A549 (cell line): ENCODE results near the gene TMEM86B.

ENCODE experiments used
- CEBPB ChIP-seq, 2 experiments: fragments of >200 bp in 1 of 2; sonication (Bioruptor Twin) in 1 of 2; formaldehyde crosslinking in 1 of 2; IDR thresholded peaks; 2 replicates each; pipeline ENCODE4 v1.6.1; 2012 to 2016
- CTCF ChIP-seq: fragments of >200 bp; sonication (Bioruptor Twin); formaldehyde crosslinking; IDR thresholded peaks from 3 replicates; pipeline ENCODE4 v1.5.1; 2016
- ELK1 ChIP-seq: fragments of 150-350 bp; IDR thresholded peaks from 2 replicates; pipeline ENCODE4 v1.6.1; 2014; ENCODE audit warnings: low read depth, mild to moderate bottlenecking, low read length
- EP300 ChIP-seq, 2 experiments: fragments of >200 bp; sonication (Bioruptor Twin); formaldehyde crosslinking; IDR thresholded peaks; 2 replicates in 1 of 2; 3 replicates in 1 of 2; pipeline ENCODE4 v1.6.1; 2016 to 2017
- HOXA7 ChIP-seq: fragments of 250-450 bp; sonication (Bioruptor Pico); IDR thresholded peaks from 2 replicates; pipeline ENCODE4 v1.5.0; 2020; ENCODE audit warnings: mild to moderate bottlenecking, moderate library complexity
- HOXB5 ChIP-seq: fragments of 250-450 bp; sonication (Bioruptor Pico); IDR thresholded peaks from 2 replicates; pipeline ENCODE4 v1.5.0; 2020; ENCODE audit warnings: mild to moderate bottlenecking, moderate library complexity
- JUNB ChIP-seq: fragments of >200 bp; sonication (Bioruptor Twin); formaldehyde crosslinking; IDR thresholded peaks from 2 replicates; pipeline ENCODE4 v1.6.1; 2016
- MAFK ChIP-seq: fragments of 450-650 bp; IDR thresholded peaks from 2 replicates; pipeline ENCODE4 v1.6.1; 2014; ENCODE audit not compliant: partially characterized antibody
- MAX ChIP-seq: IDR thresholded peaks from 2 replicates; pipeline ENCODE4 v1.6.1; 2012
- NPAS2 ChIP-seq: fragments of 250-450 bp; sonication (Bioruptor Pico); IDR thresholded peaks from 2 replicates; pipeline ENCODE4 v1.8.0; 2022; ENCODE audit warnings: mild to moderate bottlenecking, moderate library complexity, borderline replicate concordance
- POLR2A ChIP-seq: IDR thresholded peaks from 2 replicates; pipeline ENCODE4 v1.6.1; 2012; ENCODE audit warnings: mild to moderate bottlenecking, low read length
- POLR2AphosphoS2 ChIP-seq: conservative IDR thresholded peaks from 2 replicates; pipeline ENCODE4 v1.6.1; 2012; ENCODE audit warnings: low read length, improper control_type of control experiment, inconsistent platforms
- RCOR1 ChIP-seq: fragments of 150-350 bp; IDR thresholded peaks from 2 replicates; pipeline ENCODE4 v1.6.1; 2014; ENCODE audit warnings: antibody characterized with exemption, low read length, low read depth
- SMC3 ChIP-seq: fragments of >200 bp; sonication (Bioruptor Twin); formaldehyde crosslinking; IDR thresholded peaks from 3 replicates; pipeline ENCODE4 v1.6.1; 2018; ENCODE audit warnings: inconsistent platforms

- TF ChIP-seq ELK1 (no peak), POLR2A (no peak), CEBPB (IDR thresholded peaks at IDR 0.05) (no peak), CTCF (no peak), HOXB5 (CRISPR knock-in tag) (no peak), NPAS2 (CRISPR knock-in tag) (no peak), MAFK (no peak), HOXA7 (CRISPR knock-in tag) (no peak), MAX (no peak; the same call in 1 of the 2 replicates), POLR2AphosphoS2 (no peak), EP300 (IDR thresholded peaks at IDR 0.05) (no peak), SMC3 (no peak), JUNB (no peak), RCOR1 (no peak)
Observed at GRCh38 chr19:55256562-55257460, 28.2 kb upstream of the TMEM86B start.
